DND-41 (cell line): ENCODE data around the gene M6PR.

ENCODE experiments used
- ATAC-seq: fragments of 200-7000 bp; cut with Tn5 transposase; 3 replicates; pipeline ENCODE4 v1.9.1; 2021; ENCODE audit warnings: low read depth; ENCODE audit not compliant: insufficient read depth
- DNase-seq: peaks from one replicate; pipeline ENCODE4 v3.0.0-alpha.2; 2020
- H2AFZ ChIP-seq: 2 replicates; pipeline ENCODE4 v1.6.0; 2012; ENCODE audit warnings: low read depth, low read length
- H3K27ac ChIP-seq: 2 replicates; pipeline ENCODE4 v1.5.1; 2012; ENCODE audit warnings: low read length, inconsistent platforms
- H3K27me3 ChIP-seq: fragments of 200-600 bp; sonication (generic); 2 replicates; pipeline ENCODE4 v1.6.0; 2012; ENCODE audit warnings: low read length, mild to moderate bottlenecking, inconsistent platforms; ENCODE audit not compliant: insufficient read depth, poor library complexity
- H3K36me3 ChIP-seq: 2 replicates; pipeline ENCODE4 v1.5.1; 2012; ENCODE audit warnings: low read length, inconsistent platforms; ENCODE audit not compliant: insufficient read depth
- H3K4me1 ChIP-seq: 2 replicates; pipeline ENCODE4 v1.5.1; 2012; ENCODE audit warnings: mild to moderate bottlenecking, low read length; ENCODE audit not compliant: insufficient read depth
- H3K4me2 ChIP-seq: 2 replicates; pipeline ENCODE4 v1.6.0; 2012; ENCODE audit warnings: mild to moderate bottlenecking, moderate library complexity, low read length, inconsistent platforms; ENCODE audit not compliant: insufficient read depth
- H3K4me3 ChIP-seq, 2 experiments: fragments of 200-600 bp in 1 of 2; shearing (Covaris generic) in 1 of 2; 2 replicates each; pipeline ENCODE4 v1.5.1; 2012 to 2016; ENCODE audit warnings: inconsistent platforms in 2 of 2, low read length in 2 of 2, mild to moderate bottlenecking in 2 of 2, low read depth in 1 of 2, moderate library complexity in 1 of 2
- H3K79me2 ChIP-seq: 2 replicates; pipeline ENCODE4 v1.6.0; 2012; ENCODE audit warnings: low read length, inconsistent platforms; ENCODE audit not compliant: insufficient read depth
- H3K9ac ChIP-seq: 2 replicates; pipeline ENCODE4 v1.6.0; 2012; ENCODE audit warnings: low read depth, mild to moderate bottlenecking, inconsistent platforms, low read length, moderate library complexity
- H3K9me3 ChIP-seq: 2 replicates; pipeline ENCODE4 v1.5.1; 2012; ENCODE audit warnings: low read length, moderate library complexity, mild to moderate bottlenecking, inconsistent platforms; ENCODE audit not compliant: insufficient read depth, severe bottlenecking
- H4K20me1 ChIP-seq: 2 replicates; pipeline ENCODE4 v1.6.0; 2012; ENCODE audit warnings: low read length; ENCODE audit not compliant: insufficient read depth
- EZH2 ChIP-seq: IDR thresholded peaks from 3 replicates; pipeline ENCODE4 v1.6.1; 2012; ENCODE audit warnings: borderline replicate concordance, low read depth, mild to moderate bottlenecking, moderate library complexity, low read length, inconsistent platforms; ENCODE audit not compliant: severe bottlenecking
- TF ChIP-seq, protein P1 (sequence below): IDR thresholded peaks from 2 replicates; pipeline ENCODE4 v1.5.1; 2012; ENCODE audit warnings: borderline replicate concordance, low read length, moderate library complexity, mild to moderate bottlenecking; ENCODE audit not compliant: poor library complexity, severe bottlenecking; ENCODE audit errors: extremely low read depth

Gene M6PR

DNA sequence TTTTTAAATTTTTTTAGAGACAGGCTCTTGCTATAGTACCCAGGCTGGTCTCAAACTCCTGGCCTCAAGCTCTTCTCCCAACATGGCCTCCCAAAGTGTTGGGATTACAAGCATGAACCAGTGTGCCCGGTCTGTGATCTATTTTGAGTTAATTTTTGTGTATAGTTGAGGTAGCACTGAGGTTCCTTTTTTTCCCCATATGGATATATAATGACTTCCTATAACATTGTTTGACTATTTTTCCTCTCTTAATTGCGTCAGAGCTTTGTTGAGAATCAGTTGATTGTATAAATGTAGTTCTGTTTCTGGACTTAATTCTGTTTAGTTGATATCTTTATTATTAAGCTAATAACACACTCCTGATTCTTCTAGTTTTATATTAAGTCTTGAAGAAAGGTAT lies 8.6 kb upstream of the M6PR start:
- Histone ChIP-seq H3K27me3 (no peaks in the 10 kb centered on the region), H3K9ac (no peak overlapping the region), H3K4me1 (no peaks in the 10 kb centered on the region), H4K20me1 (no peaks in the 10 kb centered on the region), H3K9me3 (peaks cover 19% of the 10 kb centered on the region), H2AFZ (no peak overlapping the region), H3K4me2 (no peak overlapping the region), H3K4me3 (no peak overlapping the region), H3K27ac (no peak overlapping the region), H3K36me3 (peaks cover 18% of the 10 kb centered on the region), H3K79me2 (no peaks in the 10 kb centered on the region)
- ATAC-seq = no peak
- no peak for DNase-seq
- TF ChIP-seq EZH2 = no peak
- TF ChIP-seq, protein P1, sequence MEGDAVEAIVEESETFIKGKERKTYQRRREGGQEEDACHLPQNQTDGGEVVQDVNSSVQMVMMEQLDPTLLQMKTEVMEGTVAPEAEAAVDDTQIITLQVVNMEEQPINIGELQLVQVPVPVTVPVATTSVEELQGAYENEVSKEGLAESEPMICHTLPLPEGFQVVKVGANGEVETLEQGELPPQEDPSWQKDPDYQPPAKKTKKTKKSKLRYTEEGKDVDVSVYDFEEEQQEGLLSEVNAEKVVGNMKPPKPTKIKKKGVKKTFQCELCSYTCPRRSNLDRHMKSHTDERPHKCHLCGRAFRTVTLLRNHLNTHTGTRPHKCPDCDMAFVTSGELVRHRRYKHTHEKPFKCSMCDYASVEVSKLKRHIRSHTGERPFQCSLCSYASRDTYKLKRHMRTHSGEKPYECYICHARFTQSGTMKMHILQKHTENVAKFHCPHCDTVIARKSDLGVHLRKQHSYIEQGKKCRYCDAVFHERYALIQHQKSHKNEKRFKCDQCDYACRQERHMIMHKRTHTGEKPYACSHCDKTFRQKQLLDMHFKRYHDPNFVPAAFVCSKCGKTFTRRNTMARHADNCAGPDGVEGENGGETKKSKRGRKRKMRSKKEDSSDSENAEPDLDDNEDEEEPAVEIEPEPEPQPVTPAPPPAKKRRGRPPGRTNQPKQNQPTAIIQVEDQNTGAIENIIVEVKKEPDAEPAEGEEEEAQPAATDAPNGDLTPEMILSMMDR = no peak

DNA sequence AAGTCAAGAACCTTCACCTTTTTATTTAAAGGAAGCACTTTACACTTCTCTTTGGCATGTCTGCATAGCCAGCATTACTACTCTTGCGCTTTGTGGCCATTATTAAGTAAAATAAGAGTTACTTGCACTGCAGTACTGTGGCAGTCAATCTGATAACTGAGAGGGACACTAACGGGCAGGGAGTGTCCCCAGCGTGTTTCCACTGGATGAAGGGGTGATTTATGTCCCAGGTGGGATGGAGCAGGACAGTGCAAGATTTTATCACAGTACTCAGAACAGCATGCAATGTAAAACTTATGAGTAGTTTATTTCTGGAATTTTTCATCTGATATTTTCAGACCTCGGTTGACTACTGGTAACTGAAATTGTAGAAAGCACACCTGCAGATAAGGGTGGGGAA lies 8.1 kb upstream of the M6PR start:
- no peak for ATAC-seq
- H3K9me3 ChIP-seq = peaks cover 24% of the 10 kb centered on the region
- no peak overlapping the region for H3K27ac ChIP-seq
- DNase-seq = no peak
- no peak overlapping the region for H3K4me3 ChIP-seq
- H3K4me1 ChIP-seq = no peaks in the 10 kb centered on the region
- H3K79me2 ChIP-seq = no peaks in the 10 kb centered on the region
- H3K4me2 ChIP-seq = no peak overlapping the region
- no peak overlapping the region for H2AFZ ChIP-seq
- TF ChIP-seq, protein P1 = no peak
- TF ChIP-seq EZH2 = no peak
- no peak overlapping the region for H3K9ac ChIP-seq
- H3K27me3 ChIP-seq = no peaks in the 10 kb centered on the region
- H4K20me1 ChIP-seq = no peaks in the 10 kb centered on the region
- H3K36me3 ChIP-seq = peaks cover 23% of the 10 kb centered on the region

DNA sequence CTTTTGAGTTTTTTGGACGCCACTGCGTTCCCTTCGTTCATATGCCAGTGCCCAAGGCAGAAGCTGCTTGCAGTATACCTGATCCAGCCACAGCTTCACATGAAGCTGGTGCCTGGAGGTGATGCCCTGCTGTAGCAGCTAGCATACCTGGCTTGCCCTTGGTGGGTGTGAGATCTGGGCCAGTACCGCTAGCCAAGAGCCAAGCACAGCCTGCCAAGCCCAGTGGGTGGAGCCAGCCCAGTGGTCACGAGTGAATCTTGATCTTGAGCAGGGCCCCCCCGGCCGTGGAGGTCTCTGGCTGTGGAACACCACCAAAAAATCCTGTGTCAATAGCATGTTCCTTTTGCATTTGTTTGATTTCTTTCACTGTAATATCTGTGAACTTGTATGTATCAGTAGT lies 7.3 kb upstream of the M6PR start:
- Histone ChIP-seq H3K36me3 (peaks cover 25% of the 10 kb centered on the region), H2AFZ (no peak overlapping the region), H4K20me1 (no peaks in the 10 kb centered on the region), H3K9me3 (peaks cover 24% of the 10 kb centered on the region), H3K79me2 (no peaks in the 10 kb centered on the region), H3K27ac (no peak overlapping the region), H3K9ac (no peak overlapping the region), H3K4me2 (no peak overlapping the region), H3K4me3 (no peak overlapping the region), H3K4me1 (peaks cover under 1% of the 10 kb centered on the region; the same call in 1 of the 2 replicates), H3K27me3 (no peaks in the 10 kb centered on the region)
- DNase-seq (no peak), ATAC-seq (no peak)
- TF ChIP-seq EZH2 = no peak
- TF ChIP-seq, protein P1 = no peak

DNA sequence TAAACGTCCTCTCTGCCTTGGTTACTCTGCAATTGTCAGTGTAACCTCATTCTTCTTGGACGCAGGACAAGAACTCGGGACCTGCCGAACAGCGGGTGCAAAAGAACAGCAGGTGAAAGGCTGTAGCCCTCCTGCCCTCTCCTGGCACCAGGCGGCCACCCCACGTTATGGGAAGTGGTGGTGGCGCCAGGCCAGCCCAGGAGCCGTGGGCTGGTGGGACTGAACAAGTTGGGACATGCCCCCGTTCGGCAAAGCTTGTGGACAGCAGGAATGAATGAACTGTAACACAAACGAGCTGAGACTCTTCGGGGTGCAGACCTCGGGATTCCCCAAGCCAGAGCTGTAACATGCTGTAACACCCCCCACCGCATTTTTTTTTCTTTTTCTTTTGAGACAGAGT lies 6.6 kb upstream of the M6PR start:
- peaks cover 24% of the 10 kb centered on the region for H3K9me3 ChIP-seq
- H3K27me3 ChIP-seq = no peaks in the 10 kb centered on the region
- H3K9ac ChIP-seq = no peak overlapping the region
- H4K20me1 ChIP-seq = no peaks in the 10 kb centered on the region
- ATAC-seq (no peak), DNase-seq (no peak)
- no peak overlapping the region for H3K4me2 ChIP-seq
- H3K4me3 ChIP-seq = no peak overlapping the region
- peaks cover 25% of the 10 kb centered on the region for H3K36me3 ChIP-seq
- no peak for TF ChIP-seq EZH2
- TF ChIP-seq, protein P1 = no peak
- no peak overlapping the region for H2AFZ ChIP-seq
- peaks cover 7% of the 10 kb centered on the region for H3K4me1 ChIP-seq
- H3K79me2 ChIP-seq = peaks cover 3% of the 10 kb centered on the region
- no peak overlapping the region for H3K27ac ChIP-seq
